ENCODE measurements around the gene USH1C. TPM values are rescaled to one million over a fixed set of nuclear protein-coding genes. Genes with fewer than 3 reads are reported as not detected.

USH1C gene
- total and polyA plus RNA-seq, 9 donors, result 0.25 to 1.2 (median 1.00) TPM; not detected in 5

- Histone ChIP-seq H3K9me3 (no peaks in the 10 kb centered on the region), H3K27ac (no peak overlapping the region), H3K27me3 (no peaks in the 10 kb centered on the region), H3K4me1 (ENCODE audit: insufficient read depth) (no peaks in the 10 kb centered on the region), H3K4me3 (no peak overlapping the region), H3K36me3 (no peaks in the 10 kb centered on the region)
- WGBS, 3 donors, result 90 to 93% (median 93%) methylated on average over 12 of the region's 12 CpGs
- TF ChIP-seq CTCF (IDR thresholded peaks at IDR 0.05), result no peak
- TF ChIP-seq POLR2A (IDR thresholded peaks at IDR 0.05), result no peak
- no peak for TF ChIP-seq EP300 (IDR thresholded peaks at IDR 0.05)
- DNase-seq, result no peak
- intact Hi-C loops (cut with DNase I), result loop anchor here in 3 of 4 donors (5.0 to 10.0 kb wide), 3 partner anchors 108 to 118 kb away; partner anchors contain the start of gene KCNJ11 (in 1 of the 3)
These were observed 43.5 kb downstream of the USH1C start for GRCh38 chr11:17500673-17501072.

- H3K27me3 ChIP-seq, result no peaks in the 10 kb centered on the region
- 54 to 71% (median 66%) methylated on average over 5 of the region's 5 CpGs for WGBS, 3 donors
- no peak for DNase-seq
- H3K4me1 ChIP-seq (ENCODE audit: insufficient read depth), result no peaks in the 10 kb centered on the region
- intact Hi-C loops (cut with DNase I), result no loop called here
- no peak overlapping the region for H3K27ac ChIP-seq
- H3K4me3 ChIP-seq, result no peak overlapping the region
- H3K9me3 ChIP-seq, result no peaks in the 10 kb centered on the region
- no peaks in the 10 kb centered on the region for H3K36me3 ChIP-seq
- TF ChIP-seq POLR2A (IDR thresholded peaks at IDR 0.05), result no peak
- TF ChIP-seq EP300 (IDR thresholded peaks at IDR 0.05), result no peak
- no peak for TF ChIP-seq CTCF (IDR thresholded peaks at IDR 0.05)
These were observed 45.7 kb downstream of the USH1C start for GRCh38 chr11:17498475-17498874.

GRCh38 chr11:17498058-17498457, 46.2 kb downstream of the USH1C start:
- no peaks in the 10 kb centered on the region for H3K27me3 ChIP-seq
- TF ChIP-seq CTCF (IDR thresholded peaks at IDR 0.05) (no peak), EP300 (IDR thresholded peaks at IDR 0.05) (no peak), POLR2A (IDR thresholded peaks at IDR 0.05) (no peak)
- no peaks in the 10 kb centered on the region for H3K9me3 ChIP-seq
- no peak overlapping the region for H3K4me3 ChIP-seq
- 43 to 53% (median 51%) methylated on average over 4 of the region's 4 CpGs for WGBS, 3 donors
- H3K4me1 ChIP-seq (ENCODE audit: insufficient read depth), result no peaks in the 10 kb centered on the region
- H3K27ac ChIP-seq, result no peak overlapping the region
- intact Hi-C loops (cut with DNase I), result no loop called here
- DNase-seq, result no peak
- H3K36me3 ChIP-seq, result no peaks in the 10 kb centered on the region

GRCh38 chr11:17496406-17496805, 47.8 kb downstream of the USH1C start:
- Histone ChIP-seq H3K4me1 (ENCODE audit: insufficient read depth) (no peaks in the 10 kb centered on the region), H3K27me3 (no peaks in the 10 kb centered on the region), H3K9me3 (no peaks in the 10 kb centered on the region), H3K27ac (no peak overlapping the region), H3K4me3 (no peak overlapping the region), H3K36me3 (no peaks in the 10 kb centered on the region)
- intact Hi-C loops (cut with DNase I), result no loop called here
- no peak for DNase-seq
- WGBS, 3 donors, result 50 to 59% (median 52%) methylated on average over 7 of the region's 7 CpGs
- no peak for TF ChIP-seq EP300 (IDR thresholded peaks at IDR 0.05)
- TF ChIP-seq CTCF (IDR thresholded peaks at IDR 0.05), result no peak
- no peak for TF ChIP-seq POLR2A (IDR thresholded peaks at IDR 0.05)

All from ovary (tissue), 9 donors.